ENCODE measurements around the gene PLEKHG4B.

GRCh38 chr5:82097-82496 lies 9.9 kb upstream of the PLEKHG4B start:
- TF ChIP-seq CTCF (IDR thresholded peaks at IDR 0.05; ENCODE audit: control extremely low read depth in 1 of 3, insufficient read depth in 1 of 3, low read depth in 1 of 3, low read length in 3 of 3) (no peak), POLR2A (IDR thresholded peaks at IDR 0.05; ENCODE audit: control extremely low read depth in 1 of 2, low read depth in 2 of 2, low read length in 2 of 2) (0 out of 3 replicates have a peak, but pooled peaks of 1 of the 2 experiments have one; percentile 39), EP300 (IDR thresholded peaks at IDR 0.05; ENCODE audit: borderline replicate concordance in 1 of 2, low read depth in 2 of 2, low read length in 2 of 2) (peak in 1 of 2 experiments; percentile 74; a peak in 1 of 3 replicates), SIX5 (IDR thresholded peaks at IDR 0.05; ENCODE audit: low read depth, low read length) (no peak), TAF1 (IDR thresholded peaks at IDR 0.05; ENCODE audit: low read depth, low read length) (0 out of 2 replicates have a peak, but pooled peaks have one; percentile 29), HDAC2 (IDR thresholded peaks at IDR 0.05; ENCODE audit: borderline replicate concordance in 1 of 2, low read depth in 2 of 2, low read length in 2 of 2) (peak in 1 of 2 experiments; percentile 85; a peak in 1 of 4 replicates), RAD21 (IDR thresholded peaks at IDR 0.05 in 1 of 2, conservative IDR thresholded peaks at IDR 0.05 in 1 of 2; ENCODE audit: low read depth in 2 of 2, low read length in 2 of 2) (no peak; a peak in 1 of 4 replicates), SP2 (IDR thresholded peaks at IDR 0.05; ENCODE audit: low read length) (no peak), EZH2 (IDR thresholded peaks at IDR 0.05; ENCODE audit: low read depth, low read length, severe bottlenecking) (no peak), CREB1 (IDR thresholded peaks at IDR 0.05) (0 out of 2 replicates have a peak, but pooled peaks have one; percentile 32), YY1 (IDR thresholded peaks at IDR 0.05; ENCODE audit: low read depth, low read length) (0 out of 2 replicates have a peak, but pooled peaks have one; percentile 43), JUND (IDR thresholded peaks at IDR 0.05; ENCODE audit: low read length) (peak; percentile 15; the same call in 1 of the 2 replicates)
